GM21360 (cell line): ENCODE data around the gene POMT2.
"Not testable (repeated sequence)": the region's sequence is repeated elsewhere in the genome, so short reads cannot be mapped to it uniquely, and the experiment has no call there.

Experiments used
- ATAC-seq: cut with Tn5 transposase; IDR thresholded peaks from one replicate; pipeline ENCODE4 v1.9.1; 2021; ENCODE audit warnings: mild to moderate bottlenecking, moderate library complexity; ENCODE audit not compliant: unreplicated experiment

Gene POMT2, protein sequence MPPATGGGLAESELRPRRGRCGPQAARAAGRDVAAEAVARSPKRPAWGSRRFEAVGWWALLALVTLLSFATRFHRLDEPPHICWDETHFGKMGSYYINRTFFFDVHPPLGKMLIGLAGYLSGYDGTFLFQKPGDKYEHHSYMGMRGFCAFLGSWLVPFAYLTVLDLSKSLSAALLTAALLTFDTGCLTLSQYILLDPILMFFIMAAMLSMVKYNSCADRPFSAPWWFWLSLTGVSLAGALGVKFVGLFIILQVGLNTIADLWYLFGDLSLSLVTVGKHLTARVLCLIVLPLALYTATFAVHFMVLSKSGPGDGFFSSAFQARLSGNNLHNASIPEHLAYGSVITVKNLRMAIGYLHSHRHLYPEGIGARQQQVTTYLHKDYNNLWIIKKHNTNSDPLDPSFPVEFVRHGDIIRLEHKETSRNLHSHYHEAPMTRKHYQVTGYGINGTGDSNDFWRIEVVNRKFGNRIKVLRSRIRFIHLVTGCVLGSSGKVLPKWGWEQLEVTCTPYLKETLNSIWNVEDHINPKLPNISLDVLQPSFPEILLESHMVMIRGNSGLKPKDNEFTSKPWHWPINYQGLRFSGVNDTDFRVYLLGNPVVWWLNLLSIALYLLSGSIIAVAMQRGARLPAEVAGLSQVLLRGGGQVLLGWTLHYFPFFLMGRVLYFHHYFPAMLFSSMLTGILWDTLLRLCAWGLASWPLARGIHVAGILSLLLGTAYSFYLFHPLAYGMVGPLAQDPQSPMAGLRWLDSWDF

DNA sequence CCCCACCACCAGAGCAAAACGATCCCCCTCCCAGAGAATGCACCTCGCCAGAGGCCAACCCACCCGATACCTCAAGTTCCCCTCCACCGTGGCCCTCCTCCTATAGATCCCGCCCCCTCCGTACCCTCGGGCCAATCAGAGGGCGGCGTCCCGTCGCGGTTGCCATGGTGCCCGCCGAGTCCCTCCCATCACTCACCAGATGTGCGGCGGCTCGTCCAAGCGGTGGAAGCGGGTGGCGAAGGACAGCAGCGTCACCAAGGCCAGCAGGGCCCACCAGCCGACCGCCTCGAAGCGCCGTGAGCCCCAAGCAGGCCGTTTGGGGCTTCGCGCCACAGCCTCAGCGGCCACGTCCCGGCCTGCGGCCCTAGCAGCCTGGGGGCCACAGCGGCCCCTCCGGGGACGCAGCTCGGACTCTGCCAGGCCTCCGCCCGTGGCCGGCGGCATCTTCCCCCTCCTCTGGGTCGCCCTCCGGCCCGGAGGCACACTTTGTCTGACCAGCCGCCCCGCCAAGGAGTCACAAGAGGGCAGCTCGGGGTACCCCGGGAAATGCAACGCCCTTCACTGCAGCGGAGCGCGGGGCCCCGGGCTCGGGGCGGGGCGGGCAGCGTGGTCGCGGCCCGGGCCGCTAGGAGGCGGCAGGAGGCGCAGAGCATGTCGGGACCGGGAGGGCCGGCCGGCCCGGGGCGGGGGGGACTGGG, at the start of gene POMT2:
Gene POMT2 (minus strand): TSS at position 646 of the 698 bp plus-strand sequence. CDS start 202 bp downstream, at position 444.
- peak; percentile 66 for ATAC-seq

DNA sequence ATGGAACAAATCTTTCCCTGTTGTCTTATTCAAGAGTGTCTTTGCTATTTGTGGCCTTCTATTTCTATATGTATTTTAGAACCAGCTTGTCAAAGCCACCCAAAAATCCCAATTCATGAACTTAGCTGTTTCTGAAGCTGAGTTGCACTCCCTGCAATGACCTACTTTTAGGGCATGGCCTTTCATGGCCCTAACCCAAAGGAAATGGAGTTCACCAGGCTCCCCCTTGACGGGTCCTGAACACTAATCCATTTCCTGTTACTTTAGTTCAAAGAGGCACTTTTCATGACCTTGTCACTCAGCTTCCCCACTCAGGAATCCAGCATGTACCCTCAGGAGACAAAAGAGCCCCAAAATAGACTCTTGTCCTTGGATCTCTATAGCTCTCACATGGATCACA, 48.6 kb upstream of the POMT2 start:
- ATAC-seq = no peak

DNA sequence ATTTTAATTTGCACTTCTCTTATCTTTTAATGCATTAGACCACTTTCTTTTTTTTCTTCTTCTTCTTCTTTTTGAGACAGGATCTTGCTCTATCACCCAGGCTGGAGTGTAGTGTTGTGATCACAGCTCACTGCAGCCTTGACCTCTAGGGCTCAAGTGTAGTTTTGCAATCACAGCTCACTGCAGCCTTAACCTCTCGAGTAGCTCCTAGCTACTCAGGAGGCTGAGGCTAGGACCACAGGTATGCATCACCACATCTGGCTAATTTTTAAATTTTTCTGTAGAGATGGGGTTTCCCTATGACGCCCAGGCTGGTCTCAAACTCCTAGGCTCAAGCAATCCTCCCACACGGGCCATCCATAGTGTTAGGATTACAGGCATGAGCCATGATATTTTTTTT, 43.5 kb upstream of the POMT2 start:
- ATAC-seq = no peak

GRCh38 chr14:77359626-77360025, 38.9 kb upstream of the POMT2 start:
- ATAC-seq = no peak

GRCh38 chr14:77356899-77357298, 36.2 kb upstream of the POMT2 start:
- no peak for ATAC-seq

DNA sequence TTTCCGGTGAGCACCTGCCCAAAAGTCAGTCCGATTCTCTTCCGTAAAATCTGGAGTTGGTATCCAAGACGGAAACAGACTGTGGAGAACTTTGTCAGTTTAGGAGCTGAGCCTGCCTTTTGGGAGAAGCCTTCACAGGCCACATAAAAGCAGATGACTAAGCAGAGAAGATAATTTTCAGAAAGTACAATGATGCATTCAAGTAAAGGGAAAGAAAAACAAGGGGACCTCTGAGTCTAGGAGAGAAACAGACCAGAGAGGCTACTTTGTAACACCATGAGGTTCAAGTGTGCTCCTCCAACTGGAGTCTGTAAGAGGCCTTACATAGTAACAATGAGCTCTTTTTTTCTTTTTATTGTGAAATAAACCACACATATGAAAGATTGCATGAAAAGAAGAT, 35.1 kb upstream of the POMT2 start:
- ATAC-seq = no peak

DNA sequence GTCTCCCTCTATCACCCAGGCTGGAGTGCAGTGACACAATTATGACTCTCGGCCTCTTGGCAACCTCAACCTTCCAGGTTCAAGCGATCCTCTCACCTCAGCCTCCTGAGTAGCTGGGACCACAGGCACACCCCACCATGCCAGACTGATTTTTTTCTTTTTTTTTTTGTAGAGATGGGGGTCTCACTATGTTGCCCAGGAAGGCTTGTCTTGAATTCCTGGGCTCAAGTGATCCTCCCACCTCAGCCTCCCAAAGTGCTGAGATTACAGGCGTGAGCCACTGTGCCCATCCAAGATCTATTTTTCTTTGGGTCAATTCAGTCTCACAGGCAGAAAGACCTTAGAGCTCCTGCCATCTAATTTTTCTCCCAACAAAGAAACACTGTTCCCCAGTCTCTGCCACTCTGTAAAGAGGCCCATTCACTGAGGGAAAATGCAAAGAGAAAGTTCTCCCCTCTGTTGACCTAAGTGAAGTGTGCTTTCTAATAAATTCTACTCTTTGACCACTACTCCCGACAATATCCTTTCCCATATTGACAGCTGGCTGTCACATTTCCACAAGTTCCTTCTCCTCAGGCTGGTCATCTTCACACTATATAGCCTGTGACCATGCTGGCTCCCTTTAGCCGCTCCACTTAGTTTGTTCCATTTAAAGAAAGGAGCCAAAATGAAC, 32.9 kb upstream of the POMT2 start:
- no peak for ATAC-seq

DNA sequence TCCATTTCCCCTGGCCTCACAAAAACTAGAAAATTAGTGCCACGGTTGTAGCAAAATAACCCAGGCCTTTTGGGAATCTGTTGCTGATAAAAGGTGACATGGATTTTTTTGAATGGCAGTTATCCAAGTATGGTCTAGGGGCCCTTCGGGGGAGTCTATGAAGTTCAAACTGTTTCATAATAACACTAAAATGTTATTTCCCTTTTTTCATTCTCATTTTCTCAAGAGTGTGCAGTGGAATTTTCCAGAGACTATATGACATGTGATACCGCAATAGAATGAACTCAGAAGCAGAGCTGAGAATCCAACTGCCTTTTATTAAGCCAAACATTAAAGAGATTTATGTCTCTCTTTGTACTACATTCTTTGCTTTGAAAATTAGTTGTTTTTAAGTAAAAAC, 27.1 kb upstream of the POMT2 start:
- ATAC-seq = no peak

DNA sequence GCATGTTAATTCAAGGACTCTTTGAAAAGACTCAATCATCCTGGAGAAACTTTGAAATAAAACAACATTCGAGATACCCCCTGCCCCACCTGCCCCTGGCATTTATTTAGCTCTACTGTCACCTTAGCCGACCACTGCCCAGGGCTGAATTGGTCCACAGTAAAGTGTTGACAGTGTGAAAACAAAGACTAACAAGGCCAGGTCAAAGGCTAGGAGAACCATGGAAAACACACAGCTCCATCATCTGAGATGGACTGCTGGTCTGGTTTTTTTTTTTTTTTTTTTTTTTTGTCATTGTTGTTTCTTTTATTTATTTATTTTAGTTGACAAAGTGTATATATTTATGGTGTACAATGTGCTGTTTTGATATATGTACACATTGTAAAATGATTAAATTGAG, 25.8 kb upstream of the POMT2 start:
- ATAC-seq = no peak

DNA sequence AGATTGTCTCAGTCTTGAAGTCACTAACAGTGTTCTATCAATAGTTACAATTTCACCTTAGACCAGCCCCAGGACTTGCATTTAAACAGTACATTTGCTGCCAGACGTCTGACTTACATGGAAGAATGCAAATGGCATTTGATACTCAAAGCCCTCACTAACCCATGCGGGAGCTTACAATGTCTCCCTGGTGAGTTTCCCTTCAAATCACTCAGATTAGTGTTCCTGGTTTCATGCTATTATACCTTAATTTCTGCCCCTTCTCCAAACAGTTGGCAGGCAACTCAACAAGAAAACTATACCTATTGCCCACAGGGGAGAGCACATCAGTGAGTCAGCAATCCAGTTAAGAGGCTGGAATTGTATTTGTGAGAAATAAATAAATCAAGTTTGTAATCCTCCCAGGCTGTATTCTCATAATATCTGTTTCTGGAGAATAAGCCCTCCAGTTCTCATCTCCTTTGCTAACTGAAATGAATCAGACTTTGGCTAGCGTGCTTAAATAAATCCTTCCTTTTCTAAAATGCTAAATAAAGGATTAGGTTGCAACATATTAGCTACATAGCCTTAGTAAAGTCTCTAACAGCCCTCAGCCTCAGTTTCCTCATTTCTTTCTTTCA, 23.8 kb upstream of the POMT2 start:
- no peak for ATAC-seq

DNA sequence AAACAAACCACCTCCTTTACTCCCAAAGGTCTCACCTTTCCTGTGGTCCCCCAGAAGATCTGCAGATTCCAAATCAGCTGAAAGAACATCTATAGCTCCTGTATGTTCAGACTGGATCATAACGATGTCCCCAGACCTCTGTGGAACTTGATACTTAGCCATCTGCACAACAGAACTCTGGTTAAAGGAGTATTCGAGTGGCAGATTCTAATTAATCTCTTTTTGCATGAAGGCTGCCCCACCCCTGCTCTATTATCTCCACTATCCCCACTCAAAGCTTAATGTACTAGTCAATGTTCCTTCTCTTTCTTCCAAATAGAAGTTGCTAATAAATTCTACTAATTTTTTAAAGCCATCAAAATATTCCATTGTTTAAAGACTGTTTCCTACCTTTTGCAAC, 23.0 kb upstream of the POMT2 start:
- no peak for ATAC-seq

DNA sequence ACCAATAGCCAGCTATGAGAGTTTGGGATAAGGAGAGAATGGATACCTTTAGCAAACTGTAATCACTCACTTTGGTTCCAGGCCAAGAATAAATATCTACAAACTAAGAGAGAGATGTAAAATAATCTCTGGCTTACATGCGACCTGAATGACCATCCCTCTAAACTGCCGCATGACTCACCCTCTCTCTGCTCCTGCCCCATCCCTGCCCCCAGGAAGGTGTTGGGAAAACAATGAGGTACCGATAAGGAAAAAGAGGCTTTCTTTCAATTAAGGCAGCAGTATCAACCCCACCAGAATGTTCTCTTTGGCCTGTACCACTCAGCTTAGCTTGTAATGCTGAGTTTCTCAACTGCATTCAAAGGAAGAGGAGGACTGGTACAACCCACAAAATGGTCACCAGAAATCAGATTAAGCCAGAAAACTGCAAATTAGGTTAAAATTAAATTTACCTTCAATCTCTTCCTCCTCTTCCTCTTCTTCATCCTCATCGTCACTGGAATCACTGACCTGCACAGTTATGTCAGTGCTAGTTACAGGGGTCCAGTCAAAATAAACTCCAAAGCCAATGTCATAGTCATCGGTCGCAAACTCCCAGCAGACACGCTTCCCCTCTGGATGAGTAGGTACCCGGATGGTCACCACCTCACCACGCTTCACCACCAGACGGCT, 22.2 kb upstream of the POMT2 start:
- ATAC-seq = no peak

DNA sequence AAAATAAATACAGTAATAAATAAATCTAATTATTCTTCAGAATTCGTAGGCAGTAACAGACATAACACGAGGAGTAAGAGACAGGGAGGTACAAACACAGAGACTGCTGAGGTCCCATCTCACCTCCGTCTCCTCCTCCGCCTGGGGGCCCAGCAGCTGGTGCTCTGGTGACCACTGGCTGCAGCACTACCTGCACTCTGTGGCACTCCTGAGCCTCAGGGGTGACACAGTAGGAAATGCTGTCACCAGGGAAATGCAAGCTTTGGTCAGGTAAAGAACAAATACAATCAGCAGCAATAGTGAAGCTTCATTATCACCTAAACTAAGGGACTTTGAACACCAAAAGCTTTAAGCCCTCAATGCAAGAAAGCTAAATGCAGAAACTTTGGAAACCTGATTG, 19.7 kb upstream of the POMT2 start:
- ATAC-seq = no peak

DNA sequence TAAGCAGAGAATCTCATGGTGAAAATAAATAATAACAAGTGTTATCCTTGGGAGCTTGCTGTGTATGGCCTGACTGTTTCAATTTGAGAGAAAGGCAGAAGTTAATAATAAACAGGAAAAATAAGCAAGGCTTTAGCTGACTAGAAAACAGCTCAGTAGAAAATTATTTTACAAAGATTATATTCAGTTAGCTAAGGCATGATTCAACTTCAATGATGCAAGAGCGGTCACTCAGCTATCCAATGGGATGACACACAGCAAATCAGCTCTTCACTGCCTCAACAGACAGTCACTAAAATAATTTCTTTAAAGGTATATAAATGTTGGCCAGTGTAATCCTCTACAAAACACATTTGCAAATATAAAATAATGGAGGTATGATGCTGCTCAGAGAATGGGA, 18.7 kb upstream of the POMT2 start:
- ATAC-seq = no peak

GRCh38 chr14:77338302-77338701, 17.6 kb upstream of the POMT2 start:
- no peak for ATAC-seq

- no peak for ATAC-seq
Measured at GRCh38 chr14:77337880-77338279, 17.2 kb upstream of the POMT2 start.

DNA sequence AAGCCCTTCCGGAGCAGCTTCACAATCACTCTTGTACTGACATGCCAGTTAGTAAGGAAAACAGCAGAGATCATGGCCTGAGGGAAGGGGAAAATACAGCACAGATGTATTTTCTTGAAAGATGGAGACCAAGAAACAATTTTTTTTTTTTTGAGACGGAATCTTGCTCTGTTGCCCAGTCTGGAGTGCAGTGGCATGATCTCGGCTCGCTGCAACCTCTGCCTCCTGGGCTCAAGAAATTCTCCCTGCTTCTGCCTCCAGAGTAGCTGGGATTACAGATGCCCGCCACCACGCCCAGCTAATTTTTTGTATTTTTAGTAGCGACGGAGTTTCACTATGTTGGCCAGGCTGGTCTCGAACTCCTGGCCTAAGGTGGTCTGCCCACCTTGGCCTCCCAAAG, 16.6 kb upstream of the POMT2 start:
- not testable (repeated sequence) for ATAC-seq

GRCh38 chr14:77335576-77335975, 14.9 kb upstream of the POMT2 start:
- no peak for ATAC-seq

DNA sequence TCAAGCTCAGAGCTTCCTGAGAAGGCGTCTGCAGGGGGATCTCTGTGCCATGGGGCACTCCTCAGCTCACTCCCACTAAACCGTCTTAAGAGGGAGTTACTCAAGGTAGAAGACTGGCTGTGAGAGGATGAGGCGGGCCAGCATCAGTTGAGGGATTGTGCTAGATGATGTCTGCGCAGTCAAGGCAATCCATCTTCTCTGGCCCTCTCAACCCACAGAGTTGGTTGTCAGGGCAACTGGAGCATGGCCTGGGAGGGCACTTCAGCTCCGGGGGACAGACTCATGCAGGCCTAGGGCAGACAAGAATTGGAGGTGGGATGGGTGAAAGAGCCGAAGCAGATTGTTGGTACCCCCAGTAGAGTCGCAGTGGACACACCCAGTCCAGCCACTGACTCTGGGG, 9.2 kb upstream of the POMT2 start:
- no peak for ATAC-seq

DNA sequence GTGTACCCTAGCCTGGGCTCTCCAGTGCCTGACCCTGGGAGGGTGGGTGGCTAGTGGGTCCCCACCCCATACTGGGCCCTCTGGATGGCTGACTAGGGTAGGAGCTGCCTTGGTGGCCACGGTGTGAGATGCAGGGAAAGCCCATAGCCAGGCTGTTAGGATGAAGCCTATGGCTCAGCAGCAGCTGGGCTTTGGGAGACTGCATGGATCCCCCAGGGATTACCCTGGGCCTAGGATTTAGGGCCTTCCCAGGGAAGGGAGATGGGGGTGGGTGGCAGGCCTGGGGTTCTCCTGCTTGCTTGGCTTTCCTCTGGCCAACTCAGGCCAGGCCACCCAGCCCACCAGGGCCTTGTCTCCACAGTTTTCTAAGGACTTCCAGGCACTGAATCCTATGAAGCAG, 6.4 kb upstream of the POMT2 start:
- no peak for ATAC-seq
